Measurements from ENCODE around the gene SLC9A7. TPM values are rescaled to one million over a fixed set of nuclear protein-coding genes. Genes with fewer than 3 reads are reported as not detected.

Gene SLC9A7
- total and polyA plus RNA-seq, 2 donors (not counting 1 experiment from before 2014, with no cell fraction given), result 13.9 to 47.7 TPM

GRCh38 chrX:46735622-46736021, 23.3 kb downstream of the SLC9A7 start:
- Histone ChIP-seq H3K36me3 (ENCODE audit: control insufficient read depth, insufficient read depth, low read length) (no peaks in the 10 kb centered on the region), H3K27me3 (ENCODE audit: control insufficient read depth, insufficient read depth, low read length) (no peaks in the 10 kb centered on the region), H3K27ac (ENCODE audit: insufficient read depth, low read length) (no peak overlapping the region), H3K4me3 (replicated peaks in 1 of 4; ENCODE audit: control extremely low read depth in 1 of 4, insufficient read depth in 1 of 4, low read depth in 3 of 4, low read length in 4 of 4) (no peak overlapping the region), H3K9me3 (ENCODE audit: control insufficient read depth, insufficient read depth, low read depth, low read length) (no peaks in the 10 kb centered on the region), H3K79me2 (ENCODE audit: control insufficient read depth, insufficient read depth, low read length) (no peaks in the 10 kb centered on the region), H4K20me1 (ENCODE audit: control insufficient read depth, extremely low read depth, insufficient read depth, low read length) (no peaks in the 10 kb centered on the region), H3K4me1 (ENCODE audit: control insufficient read depth, extremely low read depth, insufficient read depth, low read length) (no peaks in the 10 kb centered on the region), H2AFZ (ENCODE audit: low read length) (no peak overlapping the region), H3K9ac (ENCODE audit: insufficient read depth, low read length) (no peak overlapping the region), H3K4me2 (ENCODE audit: extremely low read depth, insufficient read depth, low read length) (no peak overlapping the region)
- no peak for DNase-seq (ENCODE audit: low read depth in 2 of 2)
- TF ChIP-seq CTCF (conservative IDR thresholded peaks at IDR 0.05 in 1 of 2, IDR thresholded peaks at IDR 0.05 in 1 of 2; ENCODE audit: low read depth in 1 of 2, low read length in 2 of 2) (no peak), EZH2 (IDR thresholded peaks at IDR 0.05; ENCODE audit: low read length, missing control alignments) (no peak)

GRCh38 chrX:46733226-46733625, 25.7 kb downstream of the SLC9A7 start:
- Histone ChIP-seq H3K9me3 (ENCODE audit: control insufficient read depth, insufficient read depth, low read depth, low read length) (no peaks in the 10 kb centered on the region), H2AFZ (ENCODE audit: low read length) (no peak overlapping the region), H3K4me3 (replicated peaks in 1 of 4; ENCODE audit: control extremely low read depth in 1 of 4, insufficient read depth in 1 of 4, low read depth in 3 of 4, low read length in 4 of 4) (no peak overlapping the region), H3K4me2 (ENCODE audit: extremely low read depth, insufficient read depth, low read length) (no peak overlapping the region), H3K9ac (ENCODE audit: insufficient read depth, low read length) (no peak overlapping the region), H3K27me3 (ENCODE audit: control insufficient read depth, insufficient read depth, low read length) (no peaks in the 10 kb centered on the region), H3K4me1 (ENCODE audit: control insufficient read depth, extremely low read depth, insufficient read depth, low read length) (no peaks in the 10 kb centered on the region), H3K79me2 (ENCODE audit: control insufficient read depth, insufficient read depth, low read length) (no peaks in the 10 kb centered on the region), H4K20me1 (ENCODE audit: control insufficient read depth, extremely low read depth, insufficient read depth, low read length) (no peaks in the 10 kb centered on the region), H3K27ac (ENCODE audit: insufficient read depth, low read length) (no peak overlapping the region), H3K36me3 (ENCODE audit: control insufficient read depth, insufficient read depth, low read length) (no peaks in the 10 kb centered on the region)
- TF ChIP-seq CTCF (conservative IDR thresholded peaks at IDR 0.05 in 1 of 2, IDR thresholded peaks at IDR 0.05 in 1 of 2; ENCODE audit: low read depth in 1 of 2, low read length in 2 of 2) (no peak), EZH2 (IDR thresholded peaks at IDR 0.05; ENCODE audit: low read length, missing control alignments) (no peak)
- no peak for DNase-seq (ENCODE audit: low read depth in 2 of 2)

- Histone ChIP-seq H2AFZ (ENCODE audit: low read length) (no peak overlapping the region), H3K4me3 (replicated peaks in 1 of 4; ENCODE audit: control extremely low read depth in 1 of 4, insufficient read depth in 1 of 4, low read depth in 3 of 4, low read length in 4 of 4) (no peak overlapping the region), H3K27me3 (ENCODE audit: control insufficient read depth, insufficient read depth, low read length) (no peaks in the 10 kb centered on the region), H3K36me3 (ENCODE audit: control insufficient read depth, insufficient read depth, low read length) (no peaks in the 10 kb centered on the region), H3K9me3 (ENCODE audit: control insufficient read depth, insufficient read depth, low read depth, low read length) (no peaks in the 10 kb centered on the region), H4K20me1 (ENCODE audit: control insufficient read depth, extremely low read depth, insufficient read depth, low read length) (no peaks in the 10 kb centered on the region), H3K4me2 (ENCODE audit: extremely low read depth, insufficient read depth, low read length) (no peak overlapping the region), H3K4me1 (ENCODE audit: control insufficient read depth, extremely low read depth, insufficient read depth, low read length) (no peaks in the 10 kb centered on the region), H3K79me2 (ENCODE audit: control insufficient read depth, insufficient read depth, low read length) (no peaks in the 10 kb centered on the region), H3K9ac (ENCODE audit: insufficient read depth, low read length) (no peak overlapping the region), H3K27ac (ENCODE audit: insufficient read depth, low read length) (no peak overlapping the region)
- no peak for DNase-seq (ENCODE audit: low read depth in 2 of 2)
- TF ChIP-seq EZH2 (IDR thresholded peaks at IDR 0.05; ENCODE audit: low read length, missing control alignments) (no peak), CTCF (conservative IDR thresholded peaks at IDR 0.05 in 1 of 2, IDR thresholded peaks at IDR 0.05 in 1 of 2; ENCODE audit: low read depth in 1 of 2, low read length in 2 of 2) (no peak)
These were observed 28.2 kb downstream of the SLC9A7 start for GRCh38 chrX:46730765-46731164.
